H1 (cell line): Measurements from ENCODE around the gene ALPL. TPM values are rescaled to one million over a fixed set of nuclear protein-coding genes. Genes with fewer than 3 reads are reported as not detected.

Experiments
- CTCF ChIA-PET: fragments of 300-600 bp; sonication (Branson Sonifier 250); formaldehyde crosslinking; loops from one replicate; lab custom pipeline; 2021; ENCODE audit not compliant: partially characterized antibody; lab: Charles Lee
- POLR2A ChIA-PET: fragments of 300-600 bp; sonication (Branson Sonifier 250); formaldehyde crosslinking; loops from one replicate; lab custom pipeline; 2021; ENCODE audit warnings: inconsistent platforms; ENCODE audit not compliant: partially characterized antibody; lab: Charles Lee
- DNase-seq, 2 experiments: peaks; one replicate each; pipeline versions ENCODE4 v3.0.0 to v3.0.0-alpha.2; 2010 to 2022; ENCODE audit warnings: low spot score in 2 of 2, low read depth in 1 of 2, mixed read lengths in 1 of 2
- FAIRE-seq: peaks from 2 replicates; lab custom pipeline; 2011; peaks lifted over from hg19 to GRCh38; lab: Jason Lieb, UNC
- H2AFZ ChIP-seq: 2 replicates; pipeline ENCODE4 v1.8.1; 2012; ENCODE audit warnings: low read length, inconsistent platforms
- H2AK5ac ChIP-seq: 2 replicates; pipeline ENCODE4 v1.6.1; 2013; ENCODE audit warnings: low read depth, low read length
- H2BK120ac ChIP-seq: replicated peaks from 2 replicates; pipeline ENCODE3; 2013; ENCODE audit warnings: low read depth, low read length, inconsistent platforms
- H2BK12ac ChIP-seq: 2 replicates; pipeline ENCODE4 v1.6.1; 2013; ENCODE audit warnings: low read depth, low read length
- H2BK15ac ChIP-seq: 2 replicates; pipeline ENCODE4 v1.6.1; 2013; ENCODE audit warnings: low read length
- H2BK20ac ChIP-seq: 2 replicates; pipeline ENCODE4 v1.6.1; 2013; ENCODE audit warnings: low read length
- H2BK5ac ChIP-seq: 2 replicates; pipeline ENCODE4 v1.6.1; 2013; ENCODE audit warnings: low read depth, low read length
- H3K14ac ChIP-seq: 2 replicates; pipeline ENCODE4 v1.6.1; 2013; ENCODE audit warnings: inconsistent platforms; ENCODE audit not compliant: insufficient read length
- H3K18ac ChIP-seq: 2 replicates; pipeline ENCODE4 v1.6.1; 2013; ENCODE audit warnings: low read length; ENCODE audit errors: extremely low read depth
- H3K23ac ChIP-seq: 2 replicates; pipeline ENCODE4 v1.6.1; 2013; ENCODE audit warnings: inconsistent platforms; ENCODE audit not compliant: insufficient read length
- H3K23me2 ChIP-seq: 2 replicates; pipeline ENCODE4 v1.6.1; 2013; ENCODE audit warnings: low read depth, low read length
- H3K27ac ChIP-seq: 2 replicates; pipeline ENCODE4 v1.6.1; 2011; ENCODE audit warnings: low read depth, low read length, inconsistent platforms
- H3K27me3 ChIP-seq, 4 experiments: replicated peaks in 1 of 4; 1 replicate in 1 of 4; 2 replicates in 3 of 4; pipeline versions ENCODE4 v1.6.1 to v1.8.1; 2011 to 2013; ENCODE audit warnings: low read length in 3 of 4, mild to moderate bottlenecking in 3 of 4, inconsistent platforms in 2 of 4, mixed read lengths in 2 of 4, moderate library complexity in 1 of 4; ENCODE audit not compliant: control insufficient read depth in 3 of 4, insufficient read depth in 3 of 4; ENCODE audit errors: extremely low read depth in 1 of 4
- H3K36me3 ChIP-seq, 4 experiments: 2 replicates each; pipeline versions ENCODE4 v1.6.1 to v1.8.1; 2011 to 2013; ENCODE audit warnings: mild to moderate bottlenecking in 4 of 4, low read length in 3 of 4, moderate library complexity in 2 of 4, control low read depth in 1 of 4, inconsistent platforms in 1 of 4; ENCODE audit not compliant: insufficient read depth in 4 of 4, control insufficient read depth in 2 of 4
- H3K4ac ChIP-seq: replicated peaks from 2 replicates; pipeline ENCODE3; 2013; ENCODE audit warnings: low read length, low read depth, mixed read lengths, inconsistent platforms; ENCODE audit not compliant: insufficient read length
- H3K4me1 ChIP-seq, 4 experiments: replicated peaks in 1 of 4; 1 replicate in 1 of 4; 2 replicates in 3 of 4; pipeline versions ENCODE4 v1.6.1 to v1.8.1; 2011 to 2013; ENCODE audit warnings: low read length in 3 of 4, inconsistent platforms in 2 of 4, mixed read lengths in 1 of 4; ENCODE audit not compliant: insufficient read depth in 4 of 4, control insufficient read depth in 3 of 4
- H3K4me2 ChIP-seq, 2 experiments: 2 replicates each; pipeline versions ENCODE4 v1.6.1 to v1.8.1; 2011 to 2013; ENCODE audit warnings: low read depth in 2 of 2, low read length in 2 of 2, control low read depth in 1 of 2, inconsistent platforms in 1 of 2, mild to moderate bottlenecking in 1 of 2; ENCODE audit not compliant: insufficient read depth in 1 of 2
- H3K4me3 ChIP-seq, 4 experiments: fragments of 200-600, 300-600 bp in 1 of 4; sonication (generic), shearing (Covaris generic), sonication (Bioruptor Twin) in 1 of 4; 2 replicates each; pipeline versions ENCODE4 v1.5.1 to v1.8.1; 2011 to 2016; ENCODE audit warnings: low read length in 4 of 4, low read depth in 3 of 4, control low read depth in 2 of 4, inconsistent platforms in 2 of 4, mild to moderate bottlenecking in 2 of 4, mixed read lengths in 1 of 4, moderate library complexity in 1 of 4; ENCODE audit not compliant: insufficient read depth in 2 of 4; ENCODE audit errors: extremely low read depth in 1 of 4
- H3K56ac ChIP-seq: replicated peaks from 2 replicates; pipeline ENCODE3; 2013; ENCODE audit warnings: low read depth, mild to moderate bottlenecking, mixed read lengths, low read length, inconsistent platforms; ENCODE audit not compliant: insufficient read length
- H3K79me1 ChIP-seq: 2 replicates; pipeline ENCODE4 v1.6.1; 2013; ENCODE audit warnings: low read depth, low read length, control low read depth
- H3K79me2 ChIP-seq, 2 experiments: 2 replicates each; pipeline versions ENCODE4 v1.6.1 to v1.8.1; 2012 to 2013; ENCODE audit warnings: low read length in 2 of 2, mild to moderate bottlenecking in 2 of 2, inconsistent platforms in 1 of 2; ENCODE audit not compliant: insufficient read depth in 2 of 2, control insufficient read depth in 1 of 2
- H3K9ac ChIP-seq, 4 experiments: replicated peaks in 1 of 4; 1 replicate in 1 of 4; 2 replicates in 3 of 4; pipeline versions ENCODE4 v1.6.1 to v1.8.1; 2011 to 2013; ENCODE audit warnings: low read depth in 3 of 4, low read length in 3 of 4, control low read depth in 2 of 4, mild to moderate bottlenecking in 2 of 4, moderate library complexity in 2 of 4, inconsistent platforms in 1 of 4; ENCODE audit errors: extremely low read depth in 1 of 4
- H3K9me3 ChIP-seq, 2 experiments: 2 replicates each; pipeline versions ENCODE4 v1.6.1 to v1.8.1; 2012 to 2013; ENCODE audit warnings: mild to moderate bottlenecking in 2 of 2, moderate library complexity in 2 of 2, control low read depth in 1 of 2, inconsistent platforms in 1 of 2, low read depth in 1 of 2, low read length in 1 of 2, mixed read lengths in 1 of 2; ENCODE audit not compliant: insufficient read depth in 2 of 2
- H4K20me1 ChIP-seq, 2 experiments: replicated peaks in 1 of 2; 2 replicates each; pipeline versions ENCODE3 to v1.8.1; 2011 to 2013; ENCODE audit warnings: inconsistent platforms in 2 of 2, low read length in 2 of 2, mild to moderate bottlenecking in 1 of 2; ENCODE audit not compliant: insufficient read depth in 2 of 2, control insufficient read depth in 1 of 2
- H4K5ac ChIP-seq: 2 replicates; pipeline ENCODE4 v1.6.1; 2013; ENCODE audit warnings: low read length, low read depth, mixed read lengths, inconsistent platforms; ENCODE audit not compliant: insufficient read length
- H4K8ac ChIP-seq: 2 replicates; pipeline ENCODE4 v1.8.0; 2013; ENCODE audit warnings: mild to moderate bottlenecking, moderate library complexity, low read length, inconsistent platforms; ENCODE audit not compliant: insufficient read depth; ENCODE audit errors: extremely low read depth
- H4K91ac ChIP-seq: replicated peaks from 2 replicates; pipeline ENCODE3; 2013; ENCODE audit warnings: low read length, mixed read lengths, inconsistent platforms; ENCODE audit not compliant: insufficient read length
- BRCA1 ChIP-seq: IDR thresholded peaks from 2 replicates; pipeline ENCODE4 v1.6.1; 2012; ENCODE audit warnings: low read depth, low read length, improper control_type of control experiment
- CTCF ChIP-seq, 3 experiments: IDR thresholded peaks; 1 replicate in 2 of 3; 2 replicates in 1 of 3; pipeline versions ENCODE4 v1.5.1 to v1.6.1; 2011; ENCODE audit warnings: low read length in 3 of 3, mild to moderate bottlenecking in 3 of 3, inconsistent platforms in 2 of 3, low read depth in 1 of 3, moderate library complexity in 1 of 3; ENCODE audit not compliant: insufficient read depth in 1 of 3; ENCODE audit errors: control extremely low read depth in 1 of 3
- EP300 ChIP-seq, 2 experiments: IDR thresholded peaks; 1 replicate in 1 of 2; 2 replicates in 1 of 2; pipeline ENCODE4 v1.6.1; 2011 to 2012; ENCODE audit warnings: low read depth in 2 of 2, low read length in 2 of 2, mild to moderate bottlenecking in 2 of 2, borderline replicate concordance in 1 of 2, inconsistent platforms in 1 of 2, moderate library complexity in 1 of 2
- HDAC6 ChIP-seq: IDR thresholded peaks from one replicate; pipeline ENCODE4 v1.7.1; 2012; ENCODE audit warnings: low read depth, mild to moderate bottlenecking, inconsistent platforms, low read length, moderate library complexity
- MAX ChIP-seq: IDR thresholded peaks from 2 replicates; pipeline ENCODE4 v1.6.1; 2012; ENCODE audit warnings: inconsistent platforms
- PHF8 ChIP-seq: fragments of 200-600 bp; sonication (generic); conservative IDR thresholded peaks from 2 replicates; pipeline ENCODE4 v1.7.1; 2012; ENCODE audit warnings: low read depth, mild to moderate bottlenecking, inconsistent platforms, low read length, moderate library complexity
- SP4 ChIP-seq: IDR thresholded peaks from 2 replicates; pipeline ENCODE4 v1.6.1; 2012; ENCODE audit warnings: low read length, inconsistent platforms
- WGBS, 2 experiments: shearing (Covaris generic) in 1 of 2; methylation state at CpG; one replicate each; pipeline versions ENCODE4 v1.1.6 to v1.1.7; 2013 to 2015; ENCODE audit warnings: low lambda C conversion rate in 2 of 2, mixed read lengths in 2 of 2, inconsistent platforms in 1 of 2, low coverage in 1 of 2, missing lambda C conversion rate in 1 of 2; ENCODE audit not compliant: insufficient replicate concordance in 2 of 2, insufficient coverage in 1 of 2, insufficient read length in 1 of 2; ENCODE audit errors: extremely low coverage in 1 of 2, missing lambda C conversion rate in 1 of 2; 5-methylcytosine and 5-hydroxymethylcytosine counted together
- polyA plus RNA-seq, 7 experiments: library from polyadenylated mRNA; depleted of rRNA in 3 of 7; stranded (reverse) in 5 of 7; unstranded in 2 of 7; fragments of >200 nt in 5 of 7; fragments of 200-250 nt in 2 of 7; gene quantifications; 1 replicate in 5 of 7; 2 replicates in 1 of 7; 4 replicates in 1 of 7; pipeline versions ENCODE4 v1.2.1 to v1.2.3, GENCODE V29; 2011 to 2013; ENCODE audit warnings: missing spikeins in 2 of 7, mixed read lengths in 2 of 7
- total RNA-seq: library from RNA; stranded (reverse); fragmentation: NEBNext Ultra II Directional; extraction: Animal tissue kit (Norgen Biotek cat#: 25700); gene quantifications from 2 replicates; pipeline ENCODE4 v1.2.1, GENCODE V29; 2021

The ALPL gene
- total and polyA plus RNA-seq, 2 of the 8 experiments (the other 6 are each of a cell fraction or from before 2014, with no cell fraction given) = 175 to 362 TPM

GRCh38 chr1:21559788-21560567 lies 50.8 kb downstream of the ALPL start:
- Histone ChIP-seq H3K79me1 (peaks cover 3% of the 10 kb centered on the region; the same call in 1 of the 2 replicates), H2AFZ (no peak overlapping the region), H3K79me2 (0 out of 4 replicates have a peak, but pooled peaks cover 0 to 2% of the 10 kb centered on the region in 2 experiments), H3K36me3 (peaks cover 2 to 12% (median 7%) of the 10 kb centered on the region in 4 experiments; a peak in 5 of 8 replicates), H3K4me1 (no peaks in the 10 kb centered on the region; a peak in 1 of 7 replicates), H3K27ac (no peak overlapping the region), H3K4ac (no peak overlapping the region), H2BK5ac (no peak overlapping the region), H3K4me3 (no peak overlapping the region), H3K14ac (no peak overlapping the region), H3K27me3 (no peaks in the 10 kb centered on the region), H3K23me2 (no peaks in the 10 kb centered on the region), H2BK15ac (no peak overlapping the region), H3K9me3 (no peaks in the 10 kb centered on the region), H4K8ac (no peak overlapping the region), H3K4me2 (no peak overlapping the region), H3K18ac (no peak overlapping the region), H4K20me1 (peaks cover 2 to 3% of the 10 kb centered on the region in 2 experiments), H3K56ac (no peak overlapping the region), H3K9ac (no peak overlapping the region), H4K91ac (no peak overlapping the region), H4K5ac (no peak overlapping the region), H2AK5ac (no peak overlapping the region), H3K23ac (no peak overlapping the region), H2BK20ac (no peak overlapping the region), H2BK12ac (no peak overlapping the region), H2BK120ac (no peak overlapping the region)
- ChIA-PET CTCF (interaction anchor here (0.9 to 4.2 kb wide), 14 partner anchors 11 to 328 kb away, joined by 3 to 17 read pairs (median 4); no protein-coding TSS in a partner anchor), POLR2A (interaction anchor here (0.6 to 1.4 kb wide), 4 partner anchors 9 to 69 kb away, joined by 3 to 4 read pairs (median 4); no protein-coding TSS in a partner anchor)
- DNase-seq (no peak), FAIRE-seq (no peak)
- WGBS, 2 experiments = 92% methylated on average over 5 of the region's 5 CpGs; no CpG with 5 or more reads in 1 of the 2 experiments
- TF ChIP-seq HDAC6 (no peak), MAX (no peak), CTCF (IDR thresholded peaks at IDR 0.05; ENCODE audit: control extremely low read depth in 1 of 3, insufficient read depth in 1 of 3, low read depth in 1 of 3, low read length in 3 of 3) (no peak), SP4 (no peak), BRCA1 (no peak), EP300 (IDR thresholded peaks at IDR 0.05; ENCODE audit: borderline replicate concordance in 1 of 2, low read depth in 2 of 2, low read length in 2 of 2) (no peak), PHF8 (no peak)
